IMR-90 (cell line): Measurements from ENCODE around the gene PIAS2. TPM values are rescaled to one million over a fixed set of nuclear protein-coding genes. Genes with fewer than 3 reads are reported as not detected.

Experiments used
- ATAC-seq: fragments of 200-7000 bp; cut with Tn5 transposase; 2 replicates; pipeline ENCODE4 v1.9.1; 2020; ENCODE audit warnings: low read depth, mild to moderate bottlenecking, moderate library complexity
- BruUV-seq: library from RNA; stranded (reverse); fragments of 400-500 nt; replicated peaks from 2 replicates; lab custom pipeline; 2021; lab: Mats Ljungman, UMichigan
- CTCF ChIA-PET: fragments of 300-600 bp; formaldehyde crosslinking; extraction: SDS; loops from one replicate; lab custom pipeline; 2021; ENCODE audit warnings: antibody characterized with exemption; lab: Yijun Ruan, JAX
- POLR2A ChIA-PET: fragments of 300-600 bp; sonication (Branson Sonifier 250); formaldehyde crosslinking; loops from one replicate; lab custom pipeline; 2022; ENCODE audit warnings: antibody characterized with exemption; ENCODE audit not compliant: unreplicated experiment; lab: Charles Lee
- DNase-seq: peaks from one replicate; pipeline ENCODE4 v3.0.0; 2013
- H2AFZ ChIP-seq: replicated peaks from 2 replicates; pipeline ENCODE3; 2013; ENCODE audit warnings: low read length, mild to moderate bottlenecking; ENCODE audit not compliant: poor library complexity
- H2AK5ac ChIP-seq: 2 replicates; pipeline ENCODE4 v1.6.1; 2013; ENCODE audit warnings: low read depth, low read length, inconsistent platforms
- H2AK9ac ChIP-seq: replicated peaks from 2 replicates; pipeline ENCODE3; 2013; ENCODE audit warnings: mild to moderate bottlenecking, low read depth, low read length, moderate library complexity; ENCODE audit not compliant: poor library complexity
- H2BK120ac ChIP-seq: 2 replicates; pipeline ENCODE4 v1.6.1; 2013; ENCODE audit warnings: low read depth, low read length, inconsistent platforms
- H2BK15ac ChIP-seq: 3 replicates; pipeline ENCODE4 v1.6.1; 2013; ENCODE audit warnings: low read depth, low read length, inconsistent platforms
- H2BK20ac ChIP-seq: 2 replicates; pipeline ENCODE4 v1.6.1; 2013; ENCODE audit warnings: low read depth, mild to moderate bottlenecking, inconsistent platforms, low read length, moderate library complexity
- H2BK5ac ChIP-seq: 2 replicates; pipeline ENCODE4 v1.6.1; 2013; ENCODE audit warnings: mild to moderate bottlenecking, low read depth, low read length, inconsistent platforms; ENCODE audit not compliant: poor library complexity, severe bottlenecking
- H3K14ac ChIP-seq: replicated peaks from 2 replicates; pipeline ENCODE4 v1.6.1; 2013; ENCODE audit warnings: low read depth, low read length, inconsistent platforms
- H3K18ac ChIP-seq: 2 replicates; pipeline ENCODE4 v1.6.1; 2013; ENCODE audit warnings: low read depth, low read length, control low read depth
- H3K23ac ChIP-seq: 2 replicates; pipeline ENCODE4 v1.6.1; 2013; ENCODE audit warnings: low read depth, low read length, inconsistent platforms
- H3K27ac ChIP-seq: 2 replicates; pipeline ENCODE4 v1.5.1; 2013; ENCODE audit warnings: mild to moderate bottlenecking, control low read depth, low read length; ENCODE audit not compliant: insufficient read depth
- H3K27me3 ChIP-seq: 2 replicates; pipeline ENCODE4 v1.6.1; 2013; ENCODE audit warnings: low read length; ENCODE audit not compliant: control insufficient read depth, insufficient read depth
- H3K36me3 ChIP-seq: 2 replicates; pipeline ENCODE4 v1.6.1; 2013; ENCODE audit warnings: low read length, mixed read lengths; ENCODE audit not compliant: control insufficient read depth, insufficient read depth
- H3K4ac ChIP-seq: 2 replicates; pipeline ENCODE4 v1.6.1; 2013; ENCODE audit warnings: low read depth, low read length, inconsistent platforms
- H3K4me1 ChIP-seq: 2 replicates; pipeline ENCODE4 v1.6.1; 2013; ENCODE audit warnings: low read length, mixed read lengths; ENCODE audit not compliant: control insufficient read depth, insufficient read depth
- H3K4me2 ChIP-seq: 2 replicates; pipeline ENCODE4 v1.6.1; 2013; ENCODE audit warnings: low read depth, mild to moderate bottlenecking, control low read depth, low read length, moderate library complexity
- H3K4me3 ChIP-seq: 2 replicates; pipeline ENCODE4 v1.5.1; 2013; ENCODE audit warnings: low read depth, mild to moderate bottlenecking, control low read depth, low read length, moderate library complexity; ENCODE audit not compliant: insufficient read depth
- H3K56ac ChIP-seq: 2 replicates; pipeline ENCODE4 v1.6.1; 2013; ENCODE audit warnings: low read length, inconsistent platforms; ENCODE audit not compliant: insufficient read depth; ENCODE audit errors: extremely low read depth
- H3K79me1 ChIP-seq, 2 experiments: 2 replicates each; pipeline ENCODE4 v1.6.1; 2013; ENCODE audit warnings: low read length in 2 of 2, inconsistent platforms in 1 of 2, low read depth in 1 of 2
- H3K9ac ChIP-seq: 2 replicates; pipeline ENCODE4 v1.6.1; 2013; ENCODE audit warnings: low read depth, low read length, control low read depth
- H3K9me1 ChIP-seq: 2 replicates; pipeline ENCODE4 v1.6.1; 2013; ENCODE audit warnings: low read length, inconsistent platforms; ENCODE audit not compliant: insufficient read depth
- H3K9me3 ChIP-seq: 2 replicates; pipeline ENCODE4 v1.6.1; 2013; ENCODE audit warnings: low read length; ENCODE audit not compliant: control insufficient read depth, insufficient read depth
- H4K20me1 ChIP-seq: 2 replicates; pipeline ENCODE4 v1.6.1; 2013; ENCODE audit warnings: low read length, inconsistent platforms; ENCODE audit not compliant: insufficient read depth
- H4K5ac ChIP-seq: 2 replicates; pipeline ENCODE4 v1.6.1; 2013; ENCODE audit warnings: mild to moderate bottlenecking, low read depth, low read length, control low read depth
- H4K8ac ChIP-seq, 2 experiments: 2 replicates each; pipeline ENCODE4 v1.6.1; 2013; ENCODE audit warnings: low read depth in 2 of 2, low read length in 2 of 2, control low read depth in 1 of 2, inconsistent platforms in 1 of 2
- H4K91ac ChIP-seq: 2 replicates; pipeline ENCODE4 v1.6.1; 2013; ENCODE audit warnings: low read depth, low read length, inconsistent platforms; ENCODE audit not compliant: insufficient read depth
- BHLHE40 ChIP-seq: fragments of 150-350 bp; IDR thresholded peaks from 2 replicates; pipeline ENCODE4 v1.6.1; 2016; ENCODE audit warnings: mild to moderate bottlenecking, low read depth, low read length
- CEBPB ChIP-seq: IDR thresholded peaks from 2 replicates; pipeline ENCODE4 v1.6.1; 2012; ENCODE audit warnings: low read depth, low read length, improper control_type of control experiment
- CHD1 ChIP-seq: IDR thresholded peaks from 2 replicates; pipeline ENCODE4 v1.6.1; 2012; ENCODE audit warnings: low read depth, low read length, improper control_type of control experiment
- CTCF ChIP-seq: conservative IDR thresholded peaks from 2 replicates; pipeline ENCODE4 v1.5.1; 2012; ENCODE audit warnings: mild to moderate bottlenecking, low read depth, low read length, improper control_type of control experiment
- FOS ChIP-seq: fragments of 150-350 bp; IDR thresholded peaks from 2 replicates; pipeline ENCODE4 v1.6.1; 2016; ENCODE audit warnings: low read depth, low read length
- MAFK ChIP-seq: IDR thresholded peaks from 2 replicates; pipeline ENCODE4 v1.6.1; 2012; ENCODE audit warnings: low read depth, low read length, improper control_type of control experiment
- MAZ ChIP-seq: IDR thresholded peaks from 2 replicates; pipeline ENCODE4 v1.6.1; 2012; ENCODE audit warnings: low read depth, mild to moderate bottlenecking, low read length, improper control_type of control experiment, moderate library complexity, borderline replicate concordance
- MXI1 ChIP-seq: IDR thresholded peaks from 2 replicates; pipeline ENCODE4 v1.6.1; 2012; ENCODE audit warnings: low read depth, mild to moderate bottlenecking, low read length, moderate library complexity, borderline replicate concordance
- NFE2L2 ChIP-seq: fragments of 150-350 bp; IDR thresholded peaks from 2 replicates; pipeline ENCODE4 v1.6.1; 2016; ENCODE audit warnings: low read depth, mild to moderate bottlenecking, low read length
- RCOR1 ChIP-seq: IDR thresholded peaks from 2 replicates; pipeline ENCODE4 v1.6.1; 2012; ENCODE audit warnings: mild to moderate bottlenecking, low read length, improper control_type of control experiment; ENCODE audit not compliant: insufficient replicate concordance
- SMC3 ChIP-seq: fragments of 150-350 bp; IDR thresholded peaks from 2 replicates; pipeline ENCODE4 v1.6.1; 2016; ENCODE audit warnings: low read depth, mild to moderate bottlenecking, antibody characterized with exemption, low read length, moderate library complexity
- USF2 ChIP-seq: fragments of 150-350 bp; IDR thresholded peaks from 2 replicates; pipeline ENCODE4 v1.6.1; 2017; ENCODE audit warnings: mild to moderate bottlenecking, antibody characterized with exemption, low read length, low read depth
- WGBS, 2 experiments: methylation state at CpG; one replicate each; pipeline versions ENCODE4 v1.1.5 to v1.1.7; 2013; ENCODE audit warnings: missing lambda C conversion rate in 2 of 2; ENCODE audit not compliant: insufficient read length in 1 of 2; ENCODE audit errors: extremely low coverage in 2 of 2; 5-methylcytosine and 5-hydroxymethylcytosine counted together
- dilution Hi-C: fragments of 300-500 bp; cut with HindIII; formaldehyde crosslinking; loops from one replicate; pipeline ENCODE4 v1.14.3; 2018; ENCODE audit warnings: low sequenced_read_pairs; ENCODE audit not compliant: unreplicated experiment
- in situ Hi-C: fragments of 300-500 bp; cut with MboI; formaldehyde crosslinking; loops from 3 replicates; pipeline ENCODE4 v1.14.3; 2019; ENCODE audit warnings: low sequenced_read_pairs, inconsistent platforms, mixed read lengths
- intact Hi-C: fragments of 100-400 bp; cut with micrococcal nuclease; formaldehyde crosslinking; loops from 2 replicates; pipeline ENCODE4 v1.10.0; 2022
- polyA plus RNA-seq, 3 experiments: library from polyadenylated mRNA; depleted of rRNA; stranded (reverse); fragments of >200 nt; gene quantifications; 2 replicates each; pipeline ENCODE4 v1.2.3, GENCODE V29; 2012; ENCODE audit warnings: low replicate concordance in 1 of 3
- total RNA-seq: library from RNA; depleted of rRNA; stranded (reverse); fragments of >200 nt; gene quantifications from 2 replicates; pipeline ENCODE4 v1.2.3, GENCODE V29; 2012

PIAS2 gene
- total and polyA plus RNA-seq, 2 of the 4 experiments (the other 2 are of a cell fraction) = 15.1 to 28.9 TPM

- Histone ChIP-seq H2AK5ac (no peak overlapping the region), H3K36me3 (no peaks in the 10 kb centered on the region), H3K9ac (no peak overlapping the region), H3K4me1 (no peaks in the 10 kb centered on the region), H2BK20ac (no peak overlapping the region), H3K27me3 (no peaks in the 10 kb centered on the region), H3K4me3 (no peak overlapping the region), H4K20me1 (peaks cover 3% of the 10 kb centered on the region; the same call in 1 of the 2 replicates), H4K91ac (no peak overlapping the region), H3K4me2 (no peak overlapping the region), H4K5ac (no peak overlapping the region), H3K23ac (no peak overlapping the region), H4K8ac (no peak overlapping the region), H2BK120ac (no peak overlapping the region), H3K9me3 (no peaks in the 10 kb centered on the region), H3K4ac (no peak overlapping the region), H2AK9ac (no peak overlapping the region), H3K27ac (no peak overlapping the region), H2BK5ac (no peak overlapping the region), H2BK15ac (no peak overlapping the region), H3K56ac (no peak overlapping the region), H2AFZ (no peak overlapping the region), H3K18ac (no peak overlapping the region), H3K14ac (no peak overlapping the region), H3K9me1 (no peaks in the 10 kb centered on the region), H3K79me1 (peaks cover 10 to 15% of the 10 kb centered on the region in 2 experiments; a peak in 3 of 4 replicates)
- intact Hi-C loops (no loop called here), dilution Hi-C loops (no loop called here), in situ Hi-C loops (no loop called here)
- ChIA-PET CTCF (no interaction called here), POLR2A (no interaction called here)
- ATAC-seq = no peak
- DNase-seq = no peak
- TF ChIP-seq CHD1 (no peak), BHLHE40 (no peak), NFE2L2 (no peak), FOS (no peak), MAFK (no peak), CTCF (no peak), USF2 (no peak), SMC3 (no peak), CEBPB (no peak), MXI1 (no peak), MAZ (no peak), RCOR1 (no peak)
- WGBS, 2 experiments = no CpG with 5 or more reads among the region's 4 CpGs
- no TSS peak for BruUV-seq
Measured at GRCh38 chr18:46883180-46883579, 34.1 kb downstream of the PIAS2 start.
